ENCODE measurements around the gene ADCY5. TPM values are rescaled to one million over a fixed set of nuclear protein-coding genes. Genes with fewer than 3 reads are reported as not detected.

The ADCY5 gene
- polyA plus RNA-seq, 4 donors, result 0.67 to 6.9 (median 5.0) TPM

GRCh38 chr3:123296836-123297626, 151.9 kb downstream of the ADCY5 start:
- H3K27me3 ChIP-seq (ENCODE audit: control insufficient read depth in 3 of 3, insufficient read depth in 3 of 3, low read length in 3 of 3), result no peaks in the 10 kb centered on the region
- no peak overlapping the region for H3K4me3 ChIP-seq (ENCODE audit: low read depth in 1 of 3, low read length in 3 of 3)
- 78 to 86% (median 80%) methylated on average over 13 of the region's 13 CpGs for WGBS, 3 donors
- DNase-seq (no peak), FAIRE-seq (no peak)
- no peaks in the 10 kb centered on the region for H3K9me3 ChIP-seq (ENCODE audit: control insufficient read depth in 2 of 2, insufficient read depth in 1 of 2, low read depth in 1 of 2, low read length in 1 of 2)
- no peaks in the 10 kb centered on the region for H3K4me1 ChIP-seq (ENCODE audit: control insufficient read depth in 3 of 3, insufficient read depth in 2 of 3, low read depth in 1 of 3, low read length in 2 of 3)
- H3K36me3 ChIP-seq (ENCODE audit: control insufficient read depth in 3 of 3, insufficient read depth in 2 of 3, low read depth in 1 of 3, low read length in 3 of 3), result peaks cover 0 to 36% (median 0%) of the 10 kb centered on the region in 3 donors
- no peak overlapping the region for H3K27ac ChIP-seq (ENCODE audit: low read depth in 1 of 3, low read length in 2 of 3)

GRCh38 chr3:123296261-123296660, 152.6 kb downstream of the ADCY5 start:
- FAIRE-seq (no peak), DNase-seq (no peak)
- Histone ChIP-seq H3K27ac (ENCODE audit: low read depth in 1 of 3, low read length in 2 of 3) (no peak overlapping the region), H3K36me3 (ENCODE audit: control insufficient read depth in 3 of 3, insufficient read depth in 2 of 3, low read depth in 1 of 3, low read length in 3 of 3) (peaks cover 0 to 35% (median 0%) of the 10 kb centered on the region in 3 donors), H3K27me3 (ENCODE audit: control insufficient read depth in 3 of 3, insufficient read depth in 3 of 3, low read length in 3 of 3) (no peaks in the 10 kb centered on the region), H3K4me3 (ENCODE audit: low read depth in 1 of 3, low read length in 3 of 3) (no peak overlapping the region), H3K9me3 (ENCODE audit: control insufficient read depth in 2 of 2, insufficient read depth in 1 of 2, low read depth in 1 of 2, low read length in 1 of 2) (no peaks in the 10 kb centered on the region), H3K4me1 (ENCODE audit: control insufficient read depth in 3 of 3, insufficient read depth in 2 of 3, low read depth in 1 of 3, low read length in 2 of 3) (no peaks in the 10 kb centered on the region)
- WGBS, 3 donors, result 73 to 86% (median 74%) methylated on average over 7 of the region's 7 CpGs

GRCh38 chr3:123295901-123296250, 153.0 kb downstream of the ADCY5 start:
- no peaks in the 10 kb centered on the region for H3K4me1 ChIP-seq (ENCODE audit: control insufficient read depth in 3 of 3, insufficient read depth in 2 of 3, low read depth in 1 of 3, low read length in 2 of 3)
- no peak for FAIRE-seq
- no peak overlapping the region for H3K27ac ChIP-seq (ENCODE audit: low read depth in 1 of 3, low read length in 2 of 3)
- H3K27me3 ChIP-seq (ENCODE audit: control insufficient read depth in 3 of 3, insufficient read depth in 3 of 3, low read length in 3 of 3), result no peaks in the 10 kb centered on the region
- no peak overlapping the region for H3K4me3 ChIP-seq (ENCODE audit: low read depth in 1 of 3, low read length in 3 of 3)
- no peaks in the 10 kb centered on the region for H3K9me3 ChIP-seq (ENCODE audit: control insufficient read depth in 2 of 2, insufficient read depth in 1 of 2, low read depth in 1 of 2, low read length in 1 of 2)
- DNase-seq, result no peak
- WGBS, 3 donors, result 58 to 63% (median 62%) methylated on average over 10 to 11 of the region's 11 CpGs
- H3K36me3 ChIP-seq (ENCODE audit: control insufficient read depth in 3 of 3, insufficient read depth in 2 of 3, low read depth in 1 of 3, low read length in 3 of 3), result peaks cover 0 to 35% (median 0%) of the 10 kb centered on the region in 3 donors

- Histone ChIP-seq H3K4me1 (ENCODE audit: control insufficient read depth in 3 of 3, insufficient read depth in 2 of 3, low read depth in 1 of 3, low read length in 2 of 3) (no peaks in the 10 kb centered on the region), H3K36me3 (ENCODE audit: control insufficient read depth in 3 of 3, insufficient read depth in 2 of 3, low read depth in 1 of 3, low read length in 3 of 3) (peaks cover 0 to 38% (median 0%) of the 10 kb centered on the region in 3 donors), H3K9me3 (ENCODE audit: control insufficient read depth in 2 of 2, insufficient read depth in 1 of 2, low read depth in 1 of 2, low read length in 1 of 2) (no peaks in the 10 kb centered on the region), H3K4me3 (ENCODE audit: low read depth in 1 of 3, low read length in 3 of 3) (no peak overlapping the region), H3K27ac (ENCODE audit: low read depth in 1 of 3, low read length in 2 of 3) (no peak overlapping the region), H3K27me3 (ENCODE audit: control insufficient read depth in 3 of 3, insufficient read depth in 3 of 3, low read length in 3 of 3) (no peaks in the 10 kb centered on the region)
- DNase-seq, result no peak
- WGBS, 3 donors, result 52 to 69% (median 69%) methylated on average over 7 of the region's 7 CpGs
- FAIRE-seq, result no peak
Observed at GRCh38 chr3:123295171-123295900, 153.6 kb downstream of the ADCY5 start.

- no peaks in the 10 kb centered on the region for H3K27me3 ChIP-seq (ENCODE audit: control insufficient read depth in 3 of 3, insufficient read depth in 3 of 3, low read length in 3 of 3)
- no peak for DNase-seq
Observed at GRCh38 chr3:123294296-123294938, 154.5 kb downstream of the ADCY5 start.

GRCh38 chr3:123292321-123293310, 156.3 kb downstream of the ADCY5 start:
- no peak overlapping the region for H3K27ac ChIP-seq (ENCODE audit: low read depth in 1 of 3, low read length in 2 of 3)
- 54 to 69% (median 57%) methylated on average over 14 to 15 of the region's 15 CpGs for WGBS, 3 donors
- DNase-seq (no peak), FAIRE-seq (no peak)
- H3K4me1 ChIP-seq (ENCODE audit: control insufficient read depth in 3 of 3, insufficient read depth in 2 of 3, low read depth in 1 of 3, low read length in 2 of 3), result no peaks in the 10 kb centered on the region
- peaks cover 0 to 42% (median 0%) of the 10 kb centered on the region in 3 donors for H3K36me3 ChIP-seq (ENCODE audit: control insufficient read depth in 3 of 3, insufficient read depth in 2 of 3, low read depth in 1 of 3, low read length in 3 of 3)
- H3K4me3 ChIP-seq (ENCODE audit: low read depth in 1 of 3, low read length in 3 of 3), result no peak overlapping the region
- no peaks in the 10 kb centered on the region for H3K27me3 ChIP-seq (ENCODE audit: control insufficient read depth in 3 of 3, insufficient read depth in 3 of 3, low read length in 3 of 3)
- H3K9me3 ChIP-seq (ENCODE audit: control insufficient read depth in 2 of 2, insufficient read depth in 1 of 2, low read depth in 1 of 2, low read length in 1 of 2), result no peaks in the 10 kb centered on the region

More at GRCh38 chr3:123294296-123294938, 154.5 kb downstream of the ADCY5 start:
- Histone ChIP-seq H3K36me3 (ENCODE audit: control insufficient read depth in 3 of 3, insufficient read depth in 2 of 3, low read depth in 1 of 3, low read length in 3 of 3) (peaks cover 0 to 37% (median 0%) of the 10 kb centered on the region in 3 donors), H3K4me1 (ENCODE audit: control insufficient read depth in 3 of 3, insufficient read depth in 2 of 3, low read depth in 1 of 3, low read length in 2 of 3) (no peaks in the 10 kb centered on the region), H3K27ac (ENCODE audit: low read depth in 1 of 3, low read length in 2 of 3) (no peak overlapping the region), H3K4me3 (ENCODE audit: low read depth in 1 of 3, low read length in 3 of 3) (no peak overlapping the region), H3K9me3 (ENCODE audit: control insufficient read depth in 2 of 2, insufficient read depth in 1 of 2, low read depth in 1 of 2, low read length in 1 of 2) (no peaks in the 10 kb centered on the region)
- 91 to 93% (median 93%) methylated on average over 13 of the region's 13 CpGs for WGBS, 3 donors
- no peak for FAIRE-seq

- Histone ChIP-seq H3K27me3 (ENCODE audit: control insufficient read depth in 3 of 3, insufficient read depth in 3 of 3, low read length in 3 of 3) (no peaks in the 10 kb centered on the region), H3K36me3 (ENCODE audit: control insufficient read depth in 3 of 3, insufficient read depth in 2 of 3, low read depth in 1 of 3, low read length in 3 of 3) (peaks cover 0 to 43% (median 0%) of the 10 kb centered on the region in 3 donors), H3K9me3 (ENCODE audit: control insufficient read depth in 2 of 2, insufficient read depth in 1 of 2, low read depth in 1 of 2, low read length in 1 of 2) (no peaks in the 10 kb centered on the region), H3K4me1 (ENCODE audit: control insufficient read depth in 3 of 3, insufficient read depth in 2 of 3, low read depth in 1 of 3, low read length in 2 of 3) (no peaks in the 10 kb centered on the region), H3K27ac (ENCODE audit: low read depth in 1 of 3, low read length in 2 of 3) (no peak overlapping the region), H3K4me3 (ENCODE audit: low read depth in 1 of 3, low read length in 3 of 3) (no peak overlapping the region)
- FAIRE-seq, result no peak
- 77 to 88% (median 81%) methylated on average over 7 of the region's 7 CpGs for WGBS, 3 donors
- DNase-seq, result no peak
Observed at GRCh38 chr3:123291404-123291803, 157.5 kb downstream of the ADCY5 start.

Data from small intestine (tissue), 7 donors.